Esophagus muscularis mucosa (tissue), 4 donors: ENCODE data around the gene PLD5. TPM values are rescaled to one million over a fixed set of nuclear protein-coding genes. Genes with fewer than 3 reads are reported as not detected.

ENCODE experiments used
- DNase-seq: peaks from one replicate; pipeline ENCODE4 v3.0.0-alpha.2; 2017; ENCODE audit errors: extremely low spot score
- H3K27ac ChIP-seq, 4 donors: fragments of 200-600 bp; sonication (generic); replicated peaks in 1 of 4; 1 replicate in 3 of 4; 2 replicates in 1 of 4; pipeline ENCODE4 v1.5.1; 2016 to 2019; ENCODE audit warnings: mild to moderate bottlenecking in 1 of 4
- H3K27me3 ChIP-seq, 4 donors: fragments of 200-600 bp; sonication (generic); one replicate each; pipeline versions ENCODE4 v1.5.1 to v1.6.0; 2016 to 2019
- H3K36me3 ChIP-seq, 4 donors: fragments of 200-600 bp; sonication (generic); one replicate each; pipeline ENCODE4 v1.5.1; 2016 to 2019
- H3K4me1 ChIP-seq, 4 donors: fragments of 200-600 bp; sonication (generic); one replicate each; pipeline ENCODE4 v1.5.1; 2016 to 2019
- H3K4me3 ChIP-seq, 4 donors: fragments of 200-600 bp; sonication (generic); 1 replicate in 2 of 4; 2 replicates in 2 of 4; pipeline ENCODE4 v1.5.1; 2016 to 2019; ENCODE audit warnings: mild to moderate bottlenecking in 4 of 4, moderate library complexity in 1 of 4
- H3K9me3 ChIP-seq, 4 donors: fragments of 200-600 bp; sonication (generic); 1 replicate in 3 of 4; 2 replicates in 1 of 4; pipeline ENCODE4 v1.5.1; 2016 to 2019
- CTCF ChIP-seq, 3 experiments: fragments of 200-600 bp in 2 of 3; fragments of 450-650 bp in 1 of 3; sonication (generic) in 2 of 3; IDR thresholded peaks; one replicate each; pipeline ENCODE4 v1.5.1; 2017 to 2019; ENCODE audit warnings: antibody characterized with exemption in 3 of 3, mild to moderate bottlenecking in 2 of 3, moderate library complexity in 1 of 3
- EP300 ChIP-seq: sonication (generic); formaldehyde crosslinking; IDR thresholded peaks from one replicate; pipeline ENCODE4 v1.6.1; 2017; ENCODE audit warnings: antibody characterized with exemption
- POLR2A ChIP-seq: fragments of 450-650 bp; IDR thresholded peaks from one replicate; pipeline ENCODE4 v1.6.1; 2017; ENCODE audit warnings: antibody characterized with exemption, moderate library complexity, mild to moderate bottlenecking, low read depth
- POLR2AphosphoS5 ChIP-seq, 2 donors: sonication (generic); formaldehyde crosslinking; IDR thresholded peaks; one replicate each; pipeline ENCODE4 v1.6.1; 2017; ENCODE audit warnings: antibody characterized with exemption in 2 of 2
- WGBS: methylation state at CpG from one replicate; pipeline ENCODE4 v1.1.5; 2018; 5-methylcytosine and 5-hydroxymethylcytosine counted together
- intact Hi-C: fragments of 100-400 bp; cut with DNase I; formaldehyde crosslinking; loops from one replicate; pipeline ENCODE4 v1.15.1; 2023
- total RNA-seq, 4 donors: library from RNA; depleted of rRNA; stranded (reverse); fragments of >200 nt; gene quantifications; one replicate each; pipeline versions ENCODE4 v1.1.0 to v1.2.1, GENCODE V29; 2016

The PLD5 gene
- total RNA-seq, 4 donors from 2014 or later, result 0.33 to 1.7 (median 0.50) TPM

GRCh38 chr1:242542271-242542670, 17.8 kb upstream of the PLD5 start:
- peaks cover 0 to 3% (median 0%) of the 10 kb centered on the region in 4 donors for H3K27me3 ChIP-seq
- H3K4me3 ChIP-seq, result no peak overlapping the region
- 83% methylated on average over 2 of the region's 2 CpGs for WGBS
- TF ChIP-seq CTCF (IDR thresholded peaks at IDR 0.05) (no peak), EP300 (no peak), POLR2AphosphoS5 (IDR thresholded peaks at IDR 0.05) (no peak), POLR2A (no peak)
- H3K4me1 ChIP-seq, result no peaks in the 10 kb centered on the region
- DNase-seq, result no peak
- H3K9me3 ChIP-seq, result no peaks in the 10 kb centered on the region
- intact Hi-C loops, result loop anchor here (2.0 kb wide), 1 partner anchor 19 kb away; no protein-coding TSS in a partner anchor
- no peak overlapping the region for H3K27ac ChIP-seq
- no peaks in the 10 kb centered on the region for H3K36me3 ChIP-seq

GRCh38 chr1:242535986-242536385, 11.5 kb upstream of the PLD5 start:
- no peak overlapping the region for H3K4me3 ChIP-seq
- DNase-seq, result no peak
- no peaks in the 10 kb centered on the region for H3K4me1 ChIP-seq
- no peaks in the 10 kb centered on the region for H3K9me3 ChIP-seq
- intact Hi-C loops, result no loop called here
- 65% methylated on average over 1 of the region's 1 CpG for WGBS
- H3K27ac ChIP-seq, result no peak overlapping the region
- no peak for TF ChIP-seq CTCF (IDR thresholded peaks at IDR 0.05)
- no peaks in the 10 kb centered on the region for H3K36me3 ChIP-seq
- H3K27me3 ChIP-seq, result no peaks in the 10 kb centered on the region

GRCh38 chr1:242534753-242535152, 10.3 kb upstream of the PLD5 start:
- no peaks in the 10 kb centered on the region for H3K36me3 ChIP-seq
- no peak overlapping the region for H3K4me3 ChIP-seq
- no peaks in the 10 kb centered on the region for H3K4me1 ChIP-seq
- no peak for DNase-seq
- intact Hi-C loops, result no loop called here
- peaks cover 0 to 6% (median 0%) of the 10 kb centered on the region in 4 donors for H3K27me3 ChIP-seq
- TF ChIP-seq CTCF (IDR thresholded peaks at IDR 0.05) (no peak), POLR2A (no peak), EP300 (no peak), POLR2AphosphoS5 (IDR thresholded peaks at IDR 0.05) (no peak)
- WGBS, result 95% methylated on average over 1 of the region's 1 CpG
- H3K27ac ChIP-seq, result no peak overlapping the region
- H3K9me3 ChIP-seq, result no peaks in the 10 kb centered on the region

- TF ChIP-seq POLR2AphosphoS5 (IDR thresholded peaks at IDR 0.05) (no peak), CTCF (IDR thresholded peaks at IDR 0.05) (no peak), POLR2A (no peak), EP300 (no peak)
- Histone ChIP-seq H3K27ac (no peak overlapping the region), H3K4me1 (no peaks in the 10 kb centered on the region), H3K4me3 (no peak overlapping the region), H3K27me3 (peaks cover 0 to 35% (median 10%) of the 10 kb centered on the region in 4 donors), H3K36me3 (no peaks in the 10 kb centered on the region), H3K9me3 (no peaks in the 10 kb centered on the region)
- intact Hi-C loops, result no loop called here
- WGBS, result 67% methylated on average over 1 of the region's 1 CpG
- DNase-seq, result no peak
These were observed 6.3 kb upstream of the PLD5 start for GRCh38 chr1:242530761-242531160.

GRCh38 chr1:242525769-242526168, 1.3 kb upstream of the PLD5 start:
- H3K27me3 ChIP-seq, result peaks cover 0 to 74% (median 24%) of the 10 kb centered on the region in 4 donors
- TF ChIP-seq EP300, result no peak
- TF ChIP-seq POLR2A, result no peak
- TF ChIP-seq CTCF (IDR thresholded peaks at IDR 0.05), result no peak
- no peak for TF ChIP-seq POLR2AphosphoS5 (IDR thresholded peaks at IDR 0.05)
- no peak for DNase-seq
- no peaks in the 10 kb centered on the region for H3K36me3 ChIP-seq
- H3K4me1 ChIP-seq, result peaks cover 13 to 24% (median 19%) of the 10 kb centered on the region in 4 donors
- intact Hi-C loops, result no loop called here
- no peak overlapping the region for H3K27ac ChIP-seq
- 71% methylated on average over 2 of the region's 2 CpGs for WGBS
- H3K9me3 ChIP-seq, result no peaks in the 10 kb centered on the region
- no peak overlapping the region for H3K4me3 ChIP-seq
